Limb (tissue), 2 donors: Measurements from ENCODE around the gene ADAP1.

Experiments used
- DNase-seq, 2 donors: peaks; one replicate each; pipeline ENCODE4 v3.0.0-alpha.2; 2016; ENCODE audit errors: extremely low spot score in 2 of 2

ADAP1 gene

DNA sequence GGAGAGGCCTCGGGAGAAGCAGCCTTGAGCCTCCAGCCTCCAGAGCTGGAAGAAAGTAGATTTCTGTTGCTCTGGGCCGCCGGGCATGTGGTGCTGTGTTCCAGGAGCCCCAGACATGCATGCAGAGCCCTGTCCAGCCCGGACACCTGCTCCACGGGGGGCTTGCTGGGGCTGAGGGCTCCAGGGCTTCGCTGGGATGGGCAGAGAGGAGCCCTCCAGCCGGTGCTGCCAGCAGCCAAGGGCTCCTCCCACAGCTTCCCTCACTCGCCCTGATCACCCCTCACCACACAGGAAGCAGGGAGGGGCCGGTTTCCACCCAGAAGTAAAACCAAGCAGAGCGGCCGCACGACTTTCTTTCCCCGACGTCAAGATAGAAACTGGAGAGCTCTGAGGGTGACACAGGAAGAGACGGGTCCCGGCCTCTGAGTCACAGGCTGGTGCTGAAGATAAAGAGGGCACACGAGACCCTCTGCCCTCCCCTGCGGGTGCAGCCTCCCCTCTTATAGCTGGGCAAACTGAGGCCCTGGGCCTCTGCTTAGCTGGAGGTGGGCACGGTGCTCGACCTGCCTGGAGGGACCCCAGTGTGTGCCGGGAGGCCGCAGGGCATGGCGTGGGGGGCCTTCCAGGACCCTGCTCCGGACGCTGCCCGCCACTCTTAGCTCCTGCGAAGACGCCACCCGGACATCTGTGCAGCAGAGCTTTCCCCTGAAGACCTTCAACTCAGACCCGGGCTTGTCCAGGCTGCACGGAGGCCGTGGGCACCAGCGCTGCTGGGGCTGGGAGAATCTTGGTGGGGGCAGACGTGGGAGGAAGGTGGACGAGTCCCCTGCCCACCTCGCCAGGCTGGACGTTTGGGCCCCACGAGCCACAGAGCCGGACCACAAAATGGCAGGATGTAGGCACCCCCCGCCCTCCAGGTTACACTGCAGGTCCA, 31.1 kb downstream of the ADAP1 start:
- DNase-seq = peak in 1 of 2 donors; percentile 39

DNA sequence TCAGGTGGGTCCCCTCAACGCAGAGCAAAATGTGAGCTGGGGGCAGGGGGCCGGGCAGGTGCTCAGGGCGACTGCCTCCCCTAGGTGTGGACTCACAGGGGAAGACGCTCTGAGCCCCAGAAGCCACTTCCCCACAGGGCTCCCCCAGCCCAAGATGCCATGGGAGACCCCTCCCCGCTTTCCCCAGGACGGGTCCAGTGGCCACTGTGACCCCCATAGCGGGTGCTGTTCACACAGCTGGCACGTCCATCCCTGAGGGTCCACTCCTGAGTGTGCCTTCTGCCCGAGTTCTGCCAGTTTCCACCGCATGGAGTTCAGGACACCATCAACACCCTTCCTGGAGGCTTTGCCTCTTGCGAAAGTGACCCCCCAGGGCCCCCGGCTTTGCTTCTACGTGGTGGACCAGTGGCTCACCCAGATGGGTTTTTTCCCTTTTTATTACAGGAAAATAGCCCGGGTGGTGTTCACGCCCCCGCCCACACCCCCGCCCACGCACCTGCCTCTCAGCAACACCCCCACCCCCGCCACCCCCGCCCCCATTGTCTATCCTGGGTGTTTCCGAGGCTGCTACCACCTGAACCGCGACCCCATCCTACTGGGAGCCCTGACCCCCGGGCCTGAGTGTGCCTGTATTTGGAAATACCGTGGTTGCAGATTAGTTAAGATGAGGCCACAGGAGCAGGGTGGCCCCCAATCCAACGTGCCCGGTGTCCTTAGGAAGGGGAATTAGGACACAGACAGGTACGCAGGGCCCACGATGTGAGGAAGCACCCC, 32.0 kb downstream of the ADAP1 start:
- DNase-seq = no peak

- no peak for DNase-seq
Observed at GRCh38 chr7:921581-922333, 32.7 kb downstream of the ADAP1 start.

- DNase-seq = no peak
Observed at GRCh38 chr7:921071-921461, 33.4 kb downstream of the ADAP1 start.

DNA sequence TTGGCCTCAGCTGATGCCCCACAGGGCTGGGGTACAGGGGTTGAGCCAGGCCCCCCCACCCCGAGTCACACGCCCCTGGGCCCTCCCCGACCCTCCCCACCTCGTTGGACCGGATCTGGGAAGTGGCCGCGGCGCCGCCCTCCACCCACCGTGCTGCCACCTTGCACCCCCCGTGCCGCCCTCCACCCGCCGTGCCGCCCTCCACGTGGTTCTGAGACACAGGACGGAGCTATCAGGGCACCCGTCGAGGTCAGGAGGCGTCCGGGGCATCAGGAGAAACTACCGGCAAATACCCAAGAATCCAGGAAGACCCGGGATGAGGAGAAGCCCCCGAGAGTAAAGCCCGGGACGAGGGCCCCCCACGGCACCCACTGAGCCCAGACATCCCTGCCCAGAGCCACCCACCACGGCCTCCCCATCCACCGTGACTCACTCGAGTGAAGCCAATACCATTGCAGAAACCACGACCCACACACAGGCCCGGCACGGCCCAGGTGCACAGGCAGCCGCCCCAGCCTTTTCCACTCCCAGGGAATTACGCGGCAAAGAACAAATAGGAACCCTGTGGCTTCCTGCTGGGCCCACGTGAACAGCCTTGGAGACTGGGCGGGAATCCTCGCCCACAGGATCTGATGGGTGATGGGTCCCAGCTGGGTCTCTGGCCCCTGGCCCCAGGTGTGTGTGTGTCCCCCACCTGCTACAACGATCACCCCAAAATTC, 34.0 kb downstream of the ADAP1 start:
- DNase-seq = no peak

- DNase-seq = no peak
Observed at GRCh38 chr7:919924-920341, 34.5 kb downstream of the ADAP1 start.

GRCh38 chr7:919114-919442, 35.4 kb downstream of the ADAP1 start:
- DNase-seq = no peak

GRCh38 chr7:918441-919113, 35.9 kb downstream of the ADAP1 start:
- DNase-seq = no peak

- no peak for DNase-seq
Observed at GRCh38 chr7:918118-918425, 36.4 kb downstream of the ADAP1 start.

DNA sequence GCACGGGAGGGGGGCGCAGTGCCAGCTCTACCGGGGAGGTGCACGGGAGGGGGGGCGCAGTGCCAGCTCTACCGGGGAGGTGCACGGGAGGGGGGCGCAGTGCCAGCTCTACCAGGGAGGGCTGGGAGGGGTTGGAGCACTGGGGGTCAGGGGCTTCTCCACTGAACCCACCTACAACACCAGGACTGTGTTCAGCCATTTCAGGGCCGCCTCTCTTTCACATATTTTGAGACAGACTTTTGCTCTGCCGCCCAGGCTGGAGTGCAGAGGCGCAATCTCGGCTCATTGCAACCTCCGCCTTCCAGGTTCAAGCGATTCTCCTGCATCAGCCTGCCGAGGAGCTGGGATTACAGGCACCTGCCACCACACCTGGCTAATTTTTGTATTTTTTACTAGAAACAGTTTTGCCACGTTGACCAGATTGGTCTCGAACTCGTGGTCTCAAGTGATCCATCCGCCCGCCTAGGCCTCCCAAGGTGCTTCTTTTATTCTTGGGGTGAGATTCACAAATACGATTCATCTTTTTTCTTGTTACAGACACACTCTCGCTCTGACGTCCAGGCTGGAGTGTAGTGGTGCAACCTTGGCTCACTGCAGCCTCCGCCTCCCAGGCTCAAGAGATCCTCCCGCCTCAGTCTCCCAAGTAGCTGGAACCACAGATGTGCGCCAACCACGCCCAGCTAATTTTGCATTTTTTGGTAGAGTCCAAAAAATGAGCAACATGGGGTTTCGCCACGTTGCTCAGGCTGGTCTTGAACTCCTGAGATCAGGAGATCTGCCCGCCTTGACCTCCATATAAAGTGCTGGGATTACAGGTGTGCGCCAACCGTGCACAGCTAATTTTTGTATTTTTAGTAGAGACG, 37.0 kb downstream of the ADAP1 start:
- no peak for DNase-seq

GRCh38 chr7:916291-916941, 38.1 kb downstream of the ADAP1 start:
- DNase-seq = no peak

DNA sequence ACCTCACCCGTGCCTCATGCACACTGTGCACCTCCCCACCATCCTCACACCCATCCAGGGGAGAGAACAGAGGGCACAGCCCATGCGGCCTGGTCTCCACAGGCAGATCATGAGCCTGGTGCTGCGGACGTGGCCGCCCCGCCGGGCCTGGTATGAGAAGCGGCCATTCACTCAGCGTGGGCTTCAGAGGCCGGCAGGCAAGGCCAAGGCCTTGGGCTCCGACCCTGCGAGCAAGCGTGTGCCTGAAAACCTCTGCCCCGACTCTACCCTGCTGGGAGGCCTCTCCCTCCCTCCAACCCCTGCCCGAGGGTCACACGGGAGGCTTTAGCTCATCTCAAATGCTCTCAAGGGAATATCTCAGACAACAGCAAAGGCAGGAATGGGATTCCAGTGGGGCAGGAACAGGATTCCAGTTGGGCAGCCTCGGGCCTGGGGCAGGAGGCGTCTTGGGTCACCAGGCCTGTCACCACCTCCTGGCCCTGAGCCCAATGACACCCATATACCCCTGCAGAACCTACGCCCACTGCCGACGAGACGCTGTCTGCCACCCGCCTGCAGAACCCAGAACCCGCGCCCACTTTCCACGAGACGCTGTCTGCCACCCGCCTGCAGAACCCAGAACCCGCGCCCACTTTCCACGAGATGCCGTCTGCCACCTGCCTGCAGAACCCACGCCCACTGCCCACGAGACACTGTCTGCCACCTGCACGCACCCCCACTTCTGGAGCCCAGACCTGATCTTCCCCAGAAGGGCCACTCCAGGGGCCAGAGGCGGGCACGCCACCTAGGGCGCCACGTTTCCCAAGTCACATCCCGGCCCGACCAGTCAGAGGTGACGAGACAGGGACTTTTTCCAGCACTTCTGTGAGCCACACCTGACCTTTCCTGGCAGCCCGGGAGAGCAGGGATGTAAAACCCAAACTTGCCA, 38.9 kb downstream of the ADAP1 start:
- no peak for DNase-seq

GRCh38 chr7:914521-915194, 39.8 kb downstream of the ADAP1 start:
- DNase-seq = no peak

DNA sequence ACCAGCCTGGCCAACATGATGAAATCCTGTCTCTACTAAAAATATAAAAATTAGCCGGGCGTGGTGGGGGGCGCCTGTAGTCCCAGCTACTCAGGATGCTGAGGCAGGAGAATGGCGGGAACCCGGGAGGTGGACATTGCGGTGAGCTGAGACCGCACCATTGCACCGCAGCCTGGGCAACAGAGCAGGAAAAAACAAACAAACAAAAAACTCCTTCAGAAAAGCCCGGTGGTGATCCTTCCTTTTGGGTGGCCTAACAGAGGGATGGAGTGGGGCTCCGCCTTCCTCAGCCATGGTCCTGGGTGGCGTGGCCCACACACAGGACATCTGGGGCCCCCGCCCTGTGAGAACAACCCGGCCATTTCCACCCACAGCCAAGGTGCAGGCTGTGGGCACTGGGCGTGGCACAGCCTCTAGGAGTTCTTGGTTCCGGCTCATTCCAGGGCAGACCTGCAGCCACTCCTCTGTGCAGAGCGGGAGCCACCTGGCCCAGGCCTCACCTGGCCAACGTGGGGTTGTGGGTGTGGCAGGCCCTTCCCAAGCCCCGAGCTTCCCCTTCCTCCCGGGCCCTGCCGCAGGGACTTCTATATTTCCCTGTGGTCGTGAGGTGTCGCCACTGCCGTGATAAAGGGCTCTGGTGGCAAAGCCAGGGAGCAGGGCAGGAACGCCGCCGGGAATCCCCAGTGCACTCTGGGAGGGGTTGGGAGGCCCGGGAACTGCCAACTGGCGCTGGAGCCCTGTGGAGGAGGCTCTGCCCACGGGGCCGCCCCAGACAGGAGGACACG, 40.6 kb downstream of the ADAP1 start:
- no peak for DNase-seq

DNA sequence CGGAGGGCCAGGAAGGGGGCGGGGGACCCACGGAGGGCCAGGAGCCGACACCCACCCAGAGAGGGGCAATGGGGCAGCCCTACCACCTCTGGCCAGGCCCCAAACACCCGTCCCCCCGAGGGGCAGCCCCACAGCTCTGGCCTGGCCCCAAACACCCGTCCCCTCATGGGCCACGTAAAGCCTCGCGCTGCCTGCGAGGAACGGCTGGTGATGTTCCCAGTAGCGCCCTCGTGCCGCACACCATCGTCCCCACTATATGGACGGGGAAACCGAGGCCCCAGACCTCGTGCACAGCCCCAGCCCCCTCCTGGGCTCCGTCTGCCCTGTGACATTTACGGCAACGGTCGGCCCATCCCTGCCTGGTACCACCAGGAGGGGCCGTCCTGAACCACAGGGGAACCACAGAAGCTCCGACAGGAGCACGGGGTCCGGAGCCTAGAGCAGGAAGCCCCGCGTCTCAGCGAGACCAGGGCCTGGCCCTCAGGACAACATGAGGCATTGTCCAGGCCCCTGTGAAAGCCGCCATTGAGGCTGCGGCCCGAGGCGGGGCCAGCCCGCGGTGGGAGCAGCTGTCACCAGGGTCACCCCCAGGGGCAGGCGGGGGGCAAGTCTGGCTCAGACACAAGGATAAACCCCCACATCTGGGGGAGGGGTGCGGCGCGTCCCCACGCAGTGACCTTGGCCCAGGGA, 42.5 kb downstream of the ADAP1 start:
- DNase-seq = no peak

- no peak for DNase-seq
Observed at GRCh38 chr7:910931-911431, 43.5 kb downstream of the ADAP1 start.
